HepG2 (cell line): Measurements from ENCODE around the gene LIPC. TPM values are rescaled to one million over a fixed set of nuclear protein-coding genes. Genes with fewer than 3 reads are reported as not detected.

ENCODE experiments used
- ATAC-seq: fragments of 200-7000 bp; cut with Tn5 transposase; 3 replicates; pipeline ENCODE4 v1.9.1; 2020; ENCODE audit warnings: mild to moderate bottlenecking, moderate library complexity
- BruUV-seq: library from RNA; stranded (reverse); fragments of 400-500 nt; replicated peaks from 2 replicates; lab custom pipeline; 2021; lab: Mats Ljungman, UMichigan
- CTCF ChIA-PET: fragments of 300-600 bp; formaldehyde crosslinking; extraction: SDS; loops from one replicate; lab custom pipeline; 2021; ENCODE audit warnings: low total read pairs, inconsistent platforms, low intra/inter-chr PET ratio; lab: Yijun Ruan, JAX
- POLR2A ChIA-PET: fragments of 350-600 bp; sonication (Branson Sonifier 250); formaldehyde crosslinking; loops from one replicate; lab custom pipeline; 2020; ENCODE audit warnings: antibody characterized with exemption, inconsistent platforms; lab: Yijun Ruan, JAX
- DNase-seq: peaks from one replicate; pipeline ENCODE4 v3.0.0-alpha.2; 2015; ENCODE audit warnings: low spot score
- FAIRE-seq: peaks from 3 replicates; lab custom pipeline; 2011; peaks lifted over from hg19 to GRCh38; lab: Jason Lieb, UNC
- H2AFZ ChIP-seq: one replicate; pipeline ENCODE4 v1.6.1; 2011; ENCODE audit warnings: low read length, inconsistent platforms
- H3K27ac ChIP-seq: fragments of 300-600 bp; 3 replicates; pipeline ENCODE4 v1.8.0; 2011; ENCODE audit warnings: mixed run types, mild to moderate bottlenecking, mixed read lengths, low read length, inconsistent platforms; ENCODE audit not compliant: insufficient read depth; ENCODE audit errors: extremely low read length
- H3K27me3 ChIP-seq, 2 experiments: fragments of 200-600 bp in 1 of 2; 2 replicates in 1 of 2; 3 replicates in 1 of 2; pipeline versions ENCODE4 v1.6.0 to v1.8.0; 2011; ENCODE audit warnings: low read length in 2 of 2, mild to moderate bottlenecking in 2 of 2, moderate library complexity in 2 of 2, inconsistent platforms in 1 of 2; ENCODE audit not compliant: insufficient read depth in 2 of 2, control insufficient read depth in 1 of 2
- H3K36me3 ChIP-seq, 2 experiments: fragments of 200-600 bp in 1 of 2; replicated peaks in 1 of 2; 2 replicates in 1 of 2; 3 replicates in 1 of 2; pipeline versions ENCODE4 v1.5.1 to v1.8.0; 2011; ENCODE audit warnings: low read length in 2 of 2, inconsistent platforms in 1 of 2; ENCODE audit not compliant: insufficient read depth in 2 of 2, control insufficient read depth in 1 of 2
- H3K4me1 ChIP-seq: 2 replicates; pipeline ENCODE4 v1.5.1; 2012; ENCODE audit warnings: low read length, inconsistent platforms; ENCODE audit not compliant: insufficient read depth
- H3K4me2 ChIP-seq: 2 replicates; pipeline ENCODE4 v1.6.0; 2011; ENCODE audit warnings: low read depth, low read length, inconsistent platforms
- H3K4me3 ChIP-seq, 3 experiments: fragments of 200-600 bp in 1 of 3; sonication (generic), shearing (Covaris generic) in 1 of 3; replicated peaks in 1 of 3; 2 replicates each; pipeline ENCODE4 v1.5.1; 2011 to 2016; ENCODE audit warnings: low read length in 3 of 3, inconsistent platforms in 2 of 3, low read depth in 2 of 3, mild to moderate bottlenecking in 2 of 3, control low read depth in 1 of 3, mixed read lengths in 1 of 3; ENCODE audit not compliant: insufficient read depth in 1 of 3
- H3K79me2 ChIP-seq: one replicate; pipeline ENCODE4 v1.6.1; 2011; ENCODE audit warnings: low read length, inconsistent platforms; ENCODE audit not compliant: insufficient read depth
- H3K9ac ChIP-seq: 2 replicates; pipeline ENCODE4 v1.6.0; 2011; ENCODE audit warnings: mild to moderate bottlenecking, low read depth, low read length, inconsistent platforms; ENCODE audit not compliant: insufficient read depth
- H3K9me3 ChIP-seq: 2 replicates; pipeline ENCODE4 v1.5.1; 2012; ENCODE audit warnings: mild to moderate bottlenecking, low read length
- H4K20me1 ChIP-seq: 2 replicates; pipeline ENCODE4 v1.6.0; 2011; ENCODE audit warnings: inconsistent platforms, mild to moderate bottlenecking, low read length, moderate library complexity; ENCODE audit not compliant: insufficient read depth
- CTCF ChIP-seq: sonication (generic); formaldehyde crosslinking; IDR thresholded peaks from 2 replicates; pipeline ENCODE4 v1.5.0; 2020; ENCODE audit warnings: mild to moderate bottlenecking, missing genetic modification reagents, moderate library complexity
- HMGA1 ChIP-seq: sonication (generic); formaldehyde crosslinking; conservative IDR thresholded peaks from 2 replicates; pipeline ENCODE4 v1.4.0; 2020; ENCODE audit warnings: missing genetic modification reagents
- SNAPC4 ChIP-seq: sonication (generic); formaldehyde crosslinking; IDR thresholded peaks from 2 replicates; pipeline ENCODE4 v1.4.0; 2020; ENCODE audit warnings: mild to moderate bottlenecking, missing genetic modification reagents
- TAF15 ChIP-seq: fragments of 200-400 bp; formaldehyde crosslinking; IDR thresholded peaks from one replicate; pipeline ENCODE4 v1.6.1; 2018; ENCODE audit warnings: mild to moderate bottlenecking, low read depth, low read length; ENCODE audit not compliant: poor library complexity, severe bottlenecking
- U2AF1 ChIP-seq: fragments of 200-400 bp; formaldehyde crosslinking; optimal IDR thresholded peaks from 2 replicates; pipeline ENCODE3; 2017; ENCODE audit warnings: mild to moderate bottlenecking, low read depth, low read length
- ZNF30 ChIP-seq: sonication (generic); formaldehyde crosslinking; IDR thresholded peaks from 2 replicates; pipeline ENCODE4 v1.5.0; 2020; ENCODE audit warnings: mild to moderate bottlenecking, missing genetic modification reagents
- ZNF362 ChIP-seq: sonication (generic); formaldehyde crosslinking; IDR thresholded peaks from 2 replicates; pipeline ENCODE4 v1.4.0; 2020; ENCODE audit warnings: missing genetic modification reagents, mild to moderate bottlenecking, borderline replicate concordance
- ZNF790 ChIP-seq: sonication (generic); formaldehyde crosslinking; IDR thresholded peaks from 2 replicates; pipeline ENCODE4 v1.8.0; 2022; ENCODE audit warnings: missing genetic modification reagents, mild to moderate bottlenecking, borderline replicate concordance
- ZNF878 ChIP-seq: sonication (generic); formaldehyde crosslinking; IDR thresholded peaks from 2 replicates; pipeline ENCODE4 v1.8.1; 2023; ENCODE audit warnings: mild to moderate bottlenecking, missing genetic modification reagents, moderate library complexity
- WGBS: methylation state at CpG from one replicate; pipeline ENCODE4 v1.1.6; 2017; ENCODE audit warnings: low lambda C conversion rate; 5-methylcytosine and 5-hydroxymethylcytosine counted together
- in situ Hi-C: cut with HindIII; loops from 2 replicates; pipeline ENCODE4 v1.10.0; 2017; ENCODE audit warnings: low pct_unique_long_range_greater_than_20kb; ENCODE audit not compliant: extremely low pct_ligation_motif_present
- intact Hi-C: fragments of 100-400 bp; cut with micrococcal nuclease; formaldehyde crosslinking; loops from one replicate; pipeline ENCODE4 v1.10.0; 2022; ENCODE audit not compliant: unreplicated experiment
- polyA plus RNA-seq, 8 experiments: library from polyadenylated mRNA; depleted of rRNA in 3 of 8; stranded (reverse) in 7 of 8; unstranded in 1 of 8; fragments of >200 nt; fragmentation: Illumina TruSeq in 4 of 8; extraction: Trizol in 4 of 8; gene quantifications; 2 replicates each; pipeline versions ENCODE4 v1.2.1 to v1.2.3, GENCODE V29; 2011 to 2016; ENCODE audit warnings: low read depth in 4 of 8, missing spikeins in 1 of 8, mixed read lengths in 1 of 8; ENCODE audit not compliant: insufficient read depth in 1 of 8
- total RNA-seq, 5 experiments: library from RNA; depleted of rRNA; stranded (reverse); fragments of >200 nt; fragmentation: Illumina TruSeq; extraction: Trizol; gene quantifications; 2 replicates each; pipeline ENCODE4 v1.2.3, GENCODE V29; 2016; ENCODE audit warnings: low read depth in 1 of 5

The LIPC gene
- total and polyA plus RNA-seq, 2 of the 13 experiments (the other 11 are each of a cell fraction or from before 2014, with no cell fraction given) = 26.0 to 38.0 TPM

- Histone ChIP-seq H2AFZ (no peak overlapping the region), H4K20me1 (no peaks in the 10 kb centered on the region), H3K9me3 (no peaks in the 10 kb centered on the region), H3K79me2 (no peaks in the 10 kb centered on the region), H3K27ac (no peak overlapping the region), H3K4me1 (no peaks in the 10 kb centered on the region), H3K4me2 (no peak overlapping the region), H3K9ac (no peak overlapping the region), H3K27me3 (no peaks in the 10 kb centered on the region), H3K4me3 (no peak overlapping the region), H3K36me3 (no peaks in the 10 kb centered on the region)
- no peak for ATAC-seq
- no peak for FAIRE-seq
- 96% methylated on average over 5 of the region's 8 CpGs for WGBS
- BruUV-seq = no TSS peak
- CTCF ChIA-PET = no interaction called here
- POLR2A ChIA-PET = no interaction called here
- in situ Hi-C loops (no loop called here), intact Hi-C loops (no loop called here)
- TF ChIP-seq ZNF790 (CRISPR knock-in tag) (no peak), CTCF (CRISPR knock-in tag) (0 out of 2 replicates have a peak, but pooled peaks have one; percentile 8)
- no peak for DNase-seq
Observed at GRCh38 chr15:58498821-58499580, 67.2 kb downstream of the LIPC start.

GRCh38 chr15:58501006-58501405 is 69.2 kb downstream of the LIPC start:
- 89% methylated on average over 4 of the region's 4 CpGs for WGBS
- BruUV-seq = no TSS peak
- intact Hi-C loops (no loop called here), in situ Hi-C loops (no loop called here)
- ATAC-seq (no peak), DNase-seq (no peak), FAIRE-seq (no peak)
- no peaks in the 10 kb centered on the region for H4K20me1 ChIP-seq
- no peak overlapping the region for H3K4me2 ChIP-seq
- no peaks in the 10 kb centered on the region for H3K4me1 ChIP-seq
- no peaks in the 10 kb centered on the region for H3K27me3 ChIP-seq
- no peaks in the 10 kb centered on the region for H3K9me3 ChIP-seq
- H3K27ac ChIP-seq = no peak overlapping the region
- H3K79me2 ChIP-seq = no peaks in the 10 kb centered on the region
- no peak overlapping the region for H3K9ac ChIP-seq
- POLR2A ChIA-PET = no interaction called here
- no peak overlapping the region for H3K4me3 ChIP-seq
- H2AFZ ChIP-seq = no peak overlapping the region
- CTCF ChIA-PET = no interaction called here
- no peaks in the 10 kb centered on the region for H3K36me3 ChIP-seq
- no peak for TF ChIP-seq TAF15
- no peak for TF ChIP-seq HMGA1 (CRISPR knock-in tag)
- no peak for TF ChIP-seq ZNF878
- TF ChIP-seq ZNF30 = no peak
- no peak for TF ChIP-seq U2AF1
- no peak for TF ChIP-seq ZNF362 (CRISPR knock-in tag)
- no peak for TF ChIP-seq SNAPC4 (CRISPR knock-in tag)
